GM06990 (cell line): ENCODE results near the gene BUD31.

Source experiments
- DNase-seq: peaks from one replicate; pipeline ENCODE4 v3.0.0-alpha.2; 2011; ENCODE audit not compliant: insufficient read length; ENCODE audit errors: extremely low read depth
- H3K27me3 ChIP-seq: replicated peaks from 2 replicates; pipeline ENCODE4 v1.6.0; 2011; ENCODE audit warnings: low read length; ENCODE audit not compliant: control insufficient read depth, insufficient read depth
- H3K36me3 ChIP-seq: 2 replicates; pipeline ENCODE4 v1.5.1; 2011; ENCODE audit warnings: low read length; ENCODE audit not compliant: control insufficient read depth, insufficient read depth
- H3K4me3 ChIP-seq: replicated peaks from 2 replicates; pipeline ENCODE4 v1.5.1; 2011; ENCODE audit warnings: low read depth, mild to moderate bottlenecking, control low read depth, low read length
- TF ChIP-seq, protein P1 (sequence below): IDR thresholded peaks from 2 replicates; pipeline ENCODE4 v1.5.1; 2011; ENCODE audit warnings: low read length, control low read depth, mild to moderate bottlenecking, inconsistent platforms; ENCODE audit not compliant: insufficient read depth, poor library complexity, severe bottlenecking

The BUD31 gene

DNA sequence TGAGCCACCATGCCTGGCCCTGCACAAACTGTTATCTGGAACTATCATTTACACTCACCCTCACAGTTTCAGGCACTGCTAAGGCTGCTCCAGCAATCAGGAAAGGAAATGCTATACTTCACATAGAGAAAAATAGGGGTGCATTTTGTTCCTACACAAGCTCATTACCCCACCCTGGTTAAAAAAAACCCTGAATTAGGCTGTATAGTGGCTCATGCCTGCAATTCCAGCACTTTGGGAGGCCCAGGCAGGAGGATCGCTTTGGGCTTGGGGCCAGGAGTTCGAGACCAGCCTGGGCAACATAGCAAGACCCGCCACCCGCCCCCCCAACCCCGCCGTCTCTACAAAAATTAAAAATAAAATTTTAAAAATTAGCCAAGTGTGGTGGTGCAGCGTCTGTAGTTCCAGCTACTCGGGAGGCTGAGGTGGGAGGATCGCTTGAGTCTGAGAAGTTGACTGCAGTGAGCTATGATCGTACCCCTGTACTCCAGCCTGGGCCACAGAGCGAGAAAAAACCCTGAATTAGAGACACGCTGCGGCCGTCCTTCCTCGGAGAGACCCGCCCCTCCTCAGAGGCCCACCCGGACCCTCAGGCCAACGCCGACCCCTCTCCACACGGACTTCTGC is 29.3 kb downstream of the BUD31 start:
- TF ChIP-seq, protein P1, sequence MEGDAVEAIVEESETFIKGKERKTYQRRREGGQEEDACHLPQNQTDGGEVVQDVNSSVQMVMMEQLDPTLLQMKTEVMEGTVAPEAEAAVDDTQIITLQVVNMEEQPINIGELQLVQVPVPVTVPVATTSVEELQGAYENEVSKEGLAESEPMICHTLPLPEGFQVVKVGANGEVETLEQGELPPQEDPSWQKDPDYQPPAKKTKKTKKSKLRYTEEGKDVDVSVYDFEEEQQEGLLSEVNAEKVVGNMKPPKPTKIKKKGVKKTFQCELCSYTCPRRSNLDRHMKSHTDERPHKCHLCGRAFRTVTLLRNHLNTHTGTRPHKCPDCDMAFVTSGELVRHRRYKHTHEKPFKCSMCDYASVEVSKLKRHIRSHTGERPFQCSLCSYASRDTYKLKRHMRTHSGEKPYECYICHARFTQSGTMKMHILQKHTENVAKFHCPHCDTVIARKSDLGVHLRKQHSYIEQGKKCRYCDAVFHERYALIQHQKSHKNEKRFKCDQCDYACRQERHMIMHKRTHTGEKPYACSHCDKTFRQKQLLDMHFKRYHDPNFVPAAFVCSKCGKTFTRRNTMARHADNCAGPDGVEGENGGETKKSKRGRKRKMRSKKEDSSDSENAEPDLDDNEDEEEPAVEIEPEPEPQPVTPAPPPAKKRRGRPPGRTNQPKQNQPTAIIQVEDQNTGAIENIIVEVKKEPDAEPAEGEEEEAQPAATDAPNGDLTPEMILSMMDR = no peak
- Histone ChIP-seq H3K27me3 (no peaks in the 10 kb centered on the region), H3K36me3 (peaks cover 12% of the 10 kb centered on the region), H3K4me3 (peak overlapping the region; percentile 96)
- no peak for DNase-seq

DNA sequence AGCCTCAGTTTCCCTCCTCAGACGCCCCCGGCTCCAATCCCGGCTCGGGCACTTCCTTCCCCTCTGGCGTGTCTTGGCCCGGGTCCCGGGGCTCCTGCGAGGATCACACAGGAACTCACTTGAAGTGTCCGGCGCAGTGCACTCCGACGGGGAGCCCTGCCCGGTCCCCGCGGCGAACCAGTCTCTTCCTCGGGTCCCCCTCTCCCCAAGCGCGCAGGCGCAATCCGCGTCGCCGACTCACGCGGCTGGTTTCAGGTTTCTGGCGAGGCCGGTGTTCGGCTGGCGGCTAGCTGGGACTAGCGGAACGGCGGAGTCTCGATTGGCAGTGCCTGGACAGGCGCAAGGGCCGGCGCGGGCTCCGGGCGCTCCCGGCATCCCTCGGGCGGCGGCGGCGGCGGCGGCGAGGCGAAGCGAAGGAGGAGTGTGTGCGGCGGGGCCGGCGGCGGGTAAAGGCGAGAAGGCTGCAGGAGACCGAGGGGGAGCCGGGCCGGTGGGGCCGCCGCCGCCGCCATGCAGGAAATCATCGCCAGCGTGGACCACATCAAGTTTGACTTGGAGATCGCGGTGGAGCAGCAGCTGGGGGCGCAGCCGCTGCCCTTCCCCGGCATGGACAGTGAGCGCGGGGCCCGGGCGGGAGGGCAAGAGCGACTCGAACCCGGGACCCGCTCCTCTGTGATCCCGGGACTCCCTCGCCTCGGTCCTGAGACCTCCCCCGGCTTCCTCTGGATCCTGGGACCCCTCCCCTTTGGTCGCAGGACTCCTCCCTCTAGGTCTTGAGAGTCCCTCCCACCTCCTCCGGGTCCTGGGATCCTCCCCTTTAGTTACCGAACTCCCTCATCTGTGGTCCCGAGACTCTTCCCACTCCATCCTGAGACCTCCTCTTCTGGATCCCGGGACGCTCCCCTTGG is 30.1 kb downstream of the BUD31 start, which contains the start of the genes CPSF4 and PTCD1:
Gene CPSF4, plus strand, starts transcription at position 371 of the 908 bp plus-strand sequence. Its CDS starts 140 bp downstream, at position 511.
Gene PTCD1, minus strand, starts transcription at position 226 of the 908 bp plus-strand sequence. CDS start 3,556 bp downstream, outside the sequence.
- H3K27me3 ChIP-seq = no peaks in the 10 kb centered on the region
- TF ChIP-seq, protein P1 = no peak
- H3K36me3 ChIP-seq = peaks cover 10% of the 10 kb centered on the region
- peak; percentile 95 for DNase-seq
- peak within 1 kb of the TSS; percentile 96 for H3K4me3 ChIP-seq

DNA sequence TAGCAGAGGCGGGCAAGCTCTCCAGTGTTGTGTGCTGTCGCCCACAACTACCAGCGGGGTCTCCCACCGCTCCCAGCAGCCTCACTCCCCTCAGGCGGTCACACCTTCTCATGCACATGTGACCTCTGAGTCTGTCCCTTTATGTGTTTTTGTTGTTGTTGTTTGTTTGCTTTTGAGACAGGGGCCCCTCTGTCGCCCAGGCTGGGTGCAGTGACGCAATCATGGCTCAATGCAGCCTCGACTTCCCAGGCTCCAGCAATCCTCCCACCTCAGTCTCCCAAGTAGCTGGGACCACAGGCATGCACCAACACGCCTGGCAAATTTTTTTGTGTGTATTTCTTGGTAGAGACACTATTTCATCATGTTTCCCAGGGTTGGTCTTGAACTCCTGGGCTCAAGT is 31.4 kb downstream of the BUD31 start:
- Histone ChIP-seq H3K4me3 (peak overlapping the region; percentile 96), H3K36me3 (peaks cover 10% of the 10 kb centered on the region), H3K27me3 (no peaks in the 10 kb centered on the region)
- DNase-seq = no peak
- TF ChIP-seq, protein P1 = no peak

DNA sequence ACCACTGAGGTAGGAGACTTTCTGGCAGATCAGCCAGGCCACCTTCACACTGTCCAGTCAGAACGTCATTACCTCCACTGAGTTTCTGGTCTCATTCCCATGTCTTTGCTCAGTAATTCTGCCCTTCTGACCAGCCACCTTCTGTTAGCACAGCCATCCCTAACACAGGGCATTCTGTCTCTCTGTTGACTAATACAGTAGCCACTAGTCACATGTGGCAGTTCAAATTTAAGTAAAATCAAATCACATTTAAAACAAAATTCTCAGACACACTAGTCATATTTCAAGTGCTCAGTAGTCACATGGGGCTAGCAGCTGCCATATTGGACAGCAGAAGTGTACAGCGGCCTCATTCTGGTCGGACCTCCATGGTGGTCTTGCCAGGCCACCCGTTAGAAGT is 37.3 kb downstream of the BUD31 start:
- TF ChIP-seq, protein P1 = no peak
- DNase-seq = no peak
- peaks cover 37% of the 10 kb centered on the region for H3K36me3 ChIP-seq
- H3K27me3 ChIP-seq = no peaks in the 10 kb centered on the region
- no peak overlapping the region for H3K4me3 ChIP-seq

DNA sequence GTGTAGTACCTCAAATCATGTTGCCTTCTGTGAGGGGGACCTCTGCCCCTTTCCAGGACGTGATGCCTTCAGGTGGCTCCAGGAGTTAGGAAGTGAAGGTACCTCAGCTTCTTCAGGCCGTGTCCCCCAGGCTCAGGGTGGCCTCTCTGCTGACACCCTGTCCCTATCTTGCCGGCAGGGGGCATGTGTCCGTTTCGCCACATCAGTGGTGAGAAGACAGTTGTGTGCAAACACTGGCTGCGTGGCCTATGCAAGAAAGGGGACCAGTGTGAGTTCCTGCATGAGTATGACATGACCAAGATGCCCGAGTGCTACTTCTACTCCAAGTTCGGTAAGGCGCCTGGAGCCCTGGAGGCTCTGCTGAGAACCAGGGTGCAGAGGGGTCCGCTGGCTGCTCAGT is 39.2 kb downstream of the BUD31 start:
- H3K36me3 ChIP-seq = peaks cover 42% of the 10 kb centered on the region
- H3K4me3 ChIP-seq = no peak overlapping the region
- H3K27me3 ChIP-seq = no peaks in the 10 kb centered on the region
- TF ChIP-seq, protein P1 = no peak
- no peak for DNase-seq
